Astrocyte (in vitro differentiated cells and primary cell): Measurements from ENCODE around the gene NOL8. TPM values are rescaled to one million over a fixed set of nuclear protein-coding genes. Genes with fewer than 3 reads are reported as not detected.

Experiments used
- DNase-seq: peaks from one replicate; pipeline ENCODE4 v3.0.0-alpha.2; 2010; ENCODE audit warnings: low read depth
- FAIRE-seq: peaks from 2 replicates; lab custom pipeline; 2011; peaks lifted over from hg19 to GRCh38; lab: Jason Lieb, UNC
- H2AFZ ChIP-seq: 2 replicates; pipeline ENCODE4 v1.6.0; 2012; ENCODE audit warnings: low read depth, low read length, inconsistent platforms
- H3K27ac ChIP-seq: 2 replicates; pipeline ENCODE4 v1.5.1; 2011; ENCODE audit warnings: low read depth, low read length, inconsistent platforms
- H3K27me3 ChIP-seq: 2 replicates; pipeline ENCODE4 v1.6.0; 2011; ENCODE audit warnings: low read length, inconsistent platforms; ENCODE audit not compliant: insufficient read depth
- H3K36me3 ChIP-seq: 2 replicates; pipeline ENCODE4 v1.5.1; 2011; ENCODE audit warnings: low read length, inconsistent platforms; ENCODE audit not compliant: insufficient read depth
- H3K4me1 ChIP-seq: 2 replicates; pipeline ENCODE4 v1.5.1; 2011; ENCODE audit warnings: low read length, inconsistent platforms; ENCODE audit not compliant: insufficient read depth
- H3K4me2 ChIP-seq: 2 replicates; pipeline ENCODE4 v1.6.0; 2012; ENCODE audit warnings: low read length, inconsistent platforms
- H3K4me3 ChIP-seq: 2 replicates; pipeline ENCODE4 v1.5.1; 2011; ENCODE audit warnings: low read depth, mild to moderate bottlenecking, low read length, inconsistent platforms; ENCODE audit not compliant: insufficient read depth
- H3K79me2 ChIP-seq: 2 replicates; pipeline ENCODE4 v1.6.0; 2012; ENCODE audit warnings: mild to moderate bottlenecking, low read length, inconsistent platforms; ENCODE audit not compliant: insufficient read depth
- H3K9ac ChIP-seq: 2 replicates; pipeline ENCODE4 v1.6.0; 2012; ENCODE audit warnings: mild to moderate bottlenecking, low read length, inconsistent platforms
- H3K9me3 ChIP-seq: 2 replicates; pipeline ENCODE4 v1.5.1; 2012; ENCODE audit warnings: low read depth, mild to moderate bottlenecking, low read length, inconsistent platforms; ENCODE audit not compliant: insufficient read depth
- H4K20me1 ChIP-seq: 2 replicates; pipeline ENCODE4 v1.6.0; 2012; ENCODE audit warnings: low read length, inconsistent platforms; ENCODE audit not compliant: insufficient read depth
- H3K27ac Mint-ChIP-seq: one replicate; pipeline ENCODE4 v1.8.0; 2021; ENCODE audit warnings: mild to moderate bottlenecking, mixed read lengths; ENCODE audit not compliant: unreplicated experiment
- H3K27me3 Mint-ChIP-seq: one replicate; pipeline ENCODE4 v1.8.0; 2021; ENCODE audit warnings: low read depth, mixed read lengths; ENCODE audit not compliant: unreplicated experiment
- H3K36me3 Mint-ChIP-seq: one replicate; pipeline ENCODE4 v1.8.0; 2021; ENCODE audit warnings: low read depth, mixed read lengths; ENCODE audit not compliant: unreplicated experiment
- H3K4me1 Mint-ChIP-seq: one replicate; pipeline ENCODE4 v1.8.0; 2021; ENCODE audit warnings: low read depth, mixed read lengths; ENCODE audit not compliant: unreplicated experiment
- H3K4me3 Mint-ChIP-seq: one replicate; pipeline ENCODE4 v1.8.0; 2021; ENCODE audit warnings: mild to moderate bottlenecking, moderate library complexity, mixed read lengths; ENCODE audit not compliant: unreplicated experiment
- H3K9me3 Mint-ChIP-seq: one replicate; pipeline ENCODE4 v1.8.0; 2021; ENCODE audit warnings: mild to moderate bottlenecking, mixed read lengths; ENCODE audit not compliant: unreplicated experiment
- CTCF ChIP-seq: IDR thresholded peaks from 2 replicates; pipeline ENCODE4 v1.5.1; 2011; ENCODE audit warnings: low read depth, mild to moderate bottlenecking, inconsistent platforms, low read length, moderate library complexity; ENCODE audit not compliant: insufficient read depth
- EZH2 ChIP-seq: IDR thresholded peaks from 2 replicates; pipeline ENCODE4 v1.6.1; 2012; ENCODE audit warnings: mild to moderate bottlenecking, low read length, inconsistent platforms; ENCODE audit not compliant: insufficient read depth
- total RNA-seq: library from RNA; stranded (reverse); gene quantifications from 2 replicates; pipeline ENCODE4 v1.2.1, GENCODE V29; 2021

Gene NOL8
- total RNA-seq, 1 donor from 2014 or later = 33.1 TPM

DNA sequence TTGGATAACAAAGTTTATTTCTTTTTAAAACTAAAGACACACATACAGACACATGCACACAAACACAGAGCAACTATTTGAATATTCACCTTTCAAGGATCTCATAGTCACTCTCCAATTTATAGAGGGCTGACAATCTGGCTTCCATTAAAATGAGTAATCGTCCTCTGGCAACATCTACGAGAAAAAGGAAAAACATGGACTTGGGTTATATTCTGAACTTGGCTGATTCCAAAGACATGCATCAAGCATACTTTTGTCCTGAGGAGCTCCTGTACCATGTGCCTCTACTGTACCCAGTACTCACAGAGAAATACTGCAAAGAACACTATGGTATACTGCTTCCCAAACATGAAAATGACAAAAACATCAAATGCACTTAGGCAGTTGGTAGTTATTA, 47.0 kb downstream of the NOL8 start:
- H4K20me1 ChIP-seq = peaks cover 19% of the 10 kb centered on the region
- H3K27ac Mint-ChIP-seq = peak overlapping the region; percentile 53
- no peak overlapping the region for H2AFZ ChIP-seq
- no peaks in the 10 kb centered on the region for H3K27me3 Mint-ChIP-seq
- peaks cover 23% of the 10 kb centered on the region for H3K79me2 ChIP-seq
- no peak overlapping the region for H3K4me2 ChIP-seq
- no peaks in the 10 kb centered on the region for H3K9me3 Mint-ChIP-seq
- DNase-seq (peak; percentile 56), FAIRE-seq (peak; percentile 74)
- peaks cover 31% of the 10 kb centered on the region for H3K36me3 Mint-ChIP-seq
- H3K9ac ChIP-seq = no peak overlapping the region
- no peaks in the 10 kb centered on the region for H3K9me3 ChIP-seq
- TF ChIP-seq EZH2 (no peak), CTCF (no peak)
- peaks cover 78% of the 10 kb centered on the region for H3K36me3 ChIP-seq
- no peaks in the 10 kb centered on the region for H3K27me3 ChIP-seq
- H3K4me1 Mint-ChIP-seq = peaks cover 19% of the 10 kb centered on the region
- no peak overlapping the region for H3K4me3 Mint-ChIP-seq
- no peak overlapping the region for H3K4me3 ChIP-seq
- no peaks in the 10 kb centered on the region for H3K4me1 ChIP-seq
- no peak overlapping the region for H3K27ac ChIP-seq

DNA sequence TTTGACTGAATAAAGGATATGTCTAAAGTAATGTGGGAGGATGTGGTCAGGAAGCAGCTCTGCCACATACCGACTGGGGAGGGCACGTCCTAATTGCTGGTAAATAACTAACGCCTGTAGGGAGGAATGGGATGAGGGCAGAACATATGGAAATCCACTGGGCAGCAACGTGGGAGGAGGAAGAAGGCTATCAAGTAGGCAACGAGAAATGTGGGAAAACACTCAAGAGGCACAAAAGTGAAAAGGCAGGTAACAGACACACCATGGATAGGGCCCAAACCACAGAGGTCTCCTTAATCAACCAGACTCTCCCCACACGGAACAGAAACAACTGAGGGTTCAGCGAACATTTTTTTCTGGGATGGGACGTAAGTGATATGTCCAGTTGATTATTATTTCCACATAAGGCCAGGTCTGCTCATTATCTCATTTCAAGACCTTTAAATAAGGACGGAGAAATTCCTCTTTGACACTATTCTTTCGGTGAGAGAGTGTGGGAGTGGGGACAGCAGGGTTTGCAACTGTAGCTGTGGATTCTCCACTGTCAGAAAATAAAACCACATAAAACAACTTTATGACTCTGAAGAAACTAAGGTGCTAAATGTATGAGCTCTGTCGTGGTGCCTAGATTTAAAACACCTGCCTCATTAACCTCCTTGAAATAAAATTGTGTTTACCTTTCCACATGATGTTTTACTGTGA, 48.7 kb downstream of the NOL8 start:
- Mint-ChIP-seq H3K4me1 (peaks cover 17% of the 10 kb centered on the region), H3K27me3 (no peaks in the 10 kb centered on the region), H3K9me3 (no peaks in the 10 kb centered on the region), H3K36me3 (peaks cover 32% of the 10 kb centered on the region), H3K27ac (peak overlapping the region; percentile 20), H3K4me3 (no peak overlapping the region)
- H2AFZ ChIP-seq = no peak overlapping the region
- no peak overlapping the region for H3K9ac ChIP-seq
- peaks cover 12% of the 10 kb centered on the region for H3K79me2 ChIP-seq
- DNase-seq (no peak), FAIRE-seq (no peak)
- no peak overlapping the region for H3K4me3 ChIP-seq
- no peaks in the 10 kb centered on the region for H3K9me3 ChIP-seq
- no peaks in the 10 kb centered on the region for H3K27me3 ChIP-seq
- no peaks in the 10 kb centered on the region for H3K4me1 ChIP-seq
- no peak overlapping the region for H3K4me2 ChIP-seq
- peaks cover 84% of the 10 kb centered on the region for H3K36me3 ChIP-seq
- peaks cover 10% of the 10 kb centered on the region for H4K20me1 ChIP-seq
- no peak for TF ChIP-seq CTCF
- TF ChIP-seq EZH2 = no peak
- H3K27ac ChIP-seq = no peak overlapping the region

GRCh38 chr9:92275541-92275940, 49.6 kb downstream of the NOL8 start:
- H2AFZ ChIP-seq = no peak overlapping the region
- no peaks in the 10 kb centered on the region for H3K4me1 ChIP-seq
- Mint-ChIP-seq H3K27me3 (no peaks in the 10 kb centered on the region), H3K27ac (no peak overlapping the region), H3K9me3 (no peaks in the 10 kb centered on the region), H3K4me3 (no peak overlapping the region), H3K36me3 (peaks cover 32% of the 10 kb centered on the region), H3K4me1 (peaks cover 17% of the 10 kb centered on the region)
- peaks cover 87% of the 10 kb centered on the region for H3K36me3 ChIP-seq
- no peak overlapping the region for H3K4me2 ChIP-seq
- H3K4me3 ChIP-seq = no peak overlapping the region
- H3K9ac ChIP-seq = no peak overlapping the region
- no peak for DNase-seq
- no peaks in the 10 kb centered on the region for H3K27me3 ChIP-seq
- peaks cover 9% of the 10 kb centered on the region for H3K79me2 ChIP-seq
- H4K20me1 ChIP-seq = peaks cover 6% of the 10 kb centered on the region
- TF ChIP-seq EZH2 = no peak
- H3K9me3 ChIP-seq = no peaks in the 10 kb centered on the region
- no peak overlapping the region for H3K27ac ChIP-seq
- FAIRE-seq = no peak
